Skin of body (tissue), 2 donors: ENCODE measurements around the gene KPNA6. TPM values are rescaled to one million over a fixed set of nuclear protein-coding genes. Genes with fewer than 3 reads are reported as not detected.
A peak's percentile ranks its signal among the peaks of the same experiment; 100 is the strongest.

Experiments
- DNase-seq: peaks from one replicate; lab custom pipeline; 2025; lab: John Stamatoyannopoulos, UW
- total RNA-seq: library from RNA; depleted of rRNA; stranded (reverse); fragments of >200 nt; gene quantifications from one replicate; pipeline ENCODE4 v1.2.3, GENCODE V29; 2014

Gene KPNA6
- total RNA-seq, 1 donor from 2014 or later: 22.6 TPM

DNA sequence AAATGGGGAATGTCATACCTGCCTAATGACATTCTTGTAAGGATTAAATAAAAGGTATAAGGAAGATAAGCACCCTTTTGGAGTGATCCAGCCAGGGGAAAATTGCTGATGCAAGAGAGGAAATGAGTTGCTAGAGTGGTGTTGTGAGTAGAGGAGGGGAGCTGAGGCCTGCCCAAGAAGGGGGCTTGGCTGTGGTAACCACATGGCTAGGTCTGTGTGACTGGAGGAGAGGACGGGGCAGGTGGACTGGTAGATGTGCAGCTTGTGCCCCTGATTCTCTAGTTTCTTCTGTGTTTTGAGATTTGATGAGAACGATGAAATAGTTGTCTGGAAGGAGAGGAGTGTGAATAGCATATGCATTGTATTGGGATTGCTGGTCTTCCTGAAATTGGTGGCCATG lies 78.2 kb downstream of the KPNA6 start:
- DNase-seq: no peak

DNA sequence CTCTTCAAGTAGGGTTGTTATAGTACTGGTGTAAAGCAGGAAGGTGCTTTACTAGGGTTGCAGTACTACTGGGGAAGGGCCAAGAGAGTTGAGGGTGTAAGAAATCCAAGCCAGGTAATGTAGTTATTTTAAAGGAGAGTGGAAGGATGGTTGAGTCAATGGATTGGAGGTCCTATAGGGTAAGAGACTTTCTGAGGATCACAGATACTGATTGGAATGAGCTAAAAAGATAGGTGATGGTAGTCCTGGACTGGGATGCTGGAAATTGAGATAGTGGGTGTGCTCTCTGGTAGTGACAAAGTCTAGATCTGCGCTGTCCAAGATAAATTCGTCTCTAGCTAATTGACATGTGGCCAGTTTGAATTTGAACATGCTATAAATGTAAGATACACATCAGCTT lies 78.6 kb downstream of the KPNA6 start:
- no peak for DNase-seq

DNA sequence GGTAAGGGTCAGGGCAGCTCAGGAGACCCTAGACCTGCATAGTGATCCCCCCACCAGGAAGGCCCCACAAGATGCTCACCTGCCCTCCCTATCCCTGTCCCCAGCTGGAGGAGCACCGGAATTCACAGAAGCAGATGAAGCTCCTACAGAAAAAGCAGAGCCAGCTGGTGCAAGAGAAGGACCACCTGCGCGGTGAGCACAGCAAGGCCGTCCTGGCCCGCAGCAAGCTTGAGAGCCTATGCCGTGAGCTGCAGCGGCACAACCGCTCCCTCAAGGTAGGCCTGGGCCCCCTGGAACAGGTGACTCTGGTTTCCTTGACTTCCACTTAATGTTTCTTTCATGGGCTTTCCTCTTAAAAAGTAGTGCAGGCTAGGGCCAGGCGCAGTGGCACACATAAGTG lies 80.0 kb downstream of the KPNA6 start:
- no peak for DNase-seq

DNA sequence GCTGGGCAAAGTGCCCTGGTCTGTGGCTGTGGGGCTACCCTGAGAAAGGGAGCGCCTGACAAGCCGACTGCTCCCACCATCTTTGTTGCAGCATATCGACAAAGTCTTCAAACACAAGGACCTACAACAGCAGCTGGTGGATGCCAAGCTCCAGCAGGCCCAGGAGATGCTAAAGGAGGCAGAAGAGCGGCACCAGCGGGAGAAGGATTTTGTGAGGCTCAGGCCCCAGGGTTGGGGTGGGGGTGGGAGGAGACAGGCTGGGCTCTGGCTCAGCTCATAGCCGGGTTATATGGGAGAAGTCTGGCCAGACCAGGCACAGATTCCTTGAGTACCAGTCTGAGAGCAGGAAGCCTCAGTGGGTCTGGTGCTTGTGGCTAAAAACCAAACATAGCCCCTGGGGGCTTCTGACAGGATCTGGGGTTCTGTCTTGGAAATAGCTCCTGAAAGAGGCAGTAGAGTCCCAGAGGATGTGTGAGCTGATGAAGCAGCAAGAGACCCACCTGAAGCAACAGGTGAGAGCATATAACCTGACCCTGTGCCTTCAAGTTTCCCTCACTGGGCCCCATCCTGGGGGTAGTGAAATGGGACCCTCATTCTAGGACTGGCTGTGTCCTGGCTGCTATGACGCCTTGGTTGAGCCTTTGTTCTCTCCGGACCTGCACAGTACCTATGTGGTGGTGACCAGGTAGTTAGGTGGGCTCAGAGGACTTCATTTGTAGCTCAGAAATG lies 84.5 kb downstream of the KPNA6 start:
- DNase-seq: no peak

- DNase-seq: no peak
Measured at GRCh38 chr1:32194984-32195383, 87.1 kb downstream of the KPNA6 start.

- DNase-seq: no peak
Measured at GRCh38 chr1:32195531-32195930, 87.7 kb downstream of the KPNA6 start.

- no peak for DNase-seq
Measured at GRCh38 chr1:32195972-32196823, 88.3 kb downstream of the KPNA6 start.

GRCh38 chr1:32197074-32197473 lies 89.2 kb downstream of the KPNA6 start:
- no peak for DNase-seq

DNA sequence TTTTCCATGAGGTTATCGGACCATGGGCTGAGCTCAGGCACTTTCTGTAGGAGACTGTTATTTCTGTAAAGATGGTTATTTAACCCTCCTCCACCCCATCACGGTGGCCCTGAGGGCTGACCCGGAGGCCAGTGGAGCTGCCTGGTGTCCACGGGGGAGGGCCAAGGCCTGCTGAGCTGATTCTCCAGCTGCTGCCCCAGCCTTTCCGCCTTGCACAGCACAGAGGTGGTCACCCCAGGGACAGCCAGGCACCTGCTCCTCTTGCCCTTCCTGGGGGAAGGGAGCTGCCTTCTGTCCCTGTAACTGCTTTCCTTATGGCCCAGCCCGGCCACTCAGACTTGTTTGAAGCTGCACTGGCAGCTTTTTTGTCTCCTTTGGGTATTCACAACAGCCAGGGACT lies 90.0 kb downstream of the KPNA6 start:
- no peak for DNase-seq

DNA sequence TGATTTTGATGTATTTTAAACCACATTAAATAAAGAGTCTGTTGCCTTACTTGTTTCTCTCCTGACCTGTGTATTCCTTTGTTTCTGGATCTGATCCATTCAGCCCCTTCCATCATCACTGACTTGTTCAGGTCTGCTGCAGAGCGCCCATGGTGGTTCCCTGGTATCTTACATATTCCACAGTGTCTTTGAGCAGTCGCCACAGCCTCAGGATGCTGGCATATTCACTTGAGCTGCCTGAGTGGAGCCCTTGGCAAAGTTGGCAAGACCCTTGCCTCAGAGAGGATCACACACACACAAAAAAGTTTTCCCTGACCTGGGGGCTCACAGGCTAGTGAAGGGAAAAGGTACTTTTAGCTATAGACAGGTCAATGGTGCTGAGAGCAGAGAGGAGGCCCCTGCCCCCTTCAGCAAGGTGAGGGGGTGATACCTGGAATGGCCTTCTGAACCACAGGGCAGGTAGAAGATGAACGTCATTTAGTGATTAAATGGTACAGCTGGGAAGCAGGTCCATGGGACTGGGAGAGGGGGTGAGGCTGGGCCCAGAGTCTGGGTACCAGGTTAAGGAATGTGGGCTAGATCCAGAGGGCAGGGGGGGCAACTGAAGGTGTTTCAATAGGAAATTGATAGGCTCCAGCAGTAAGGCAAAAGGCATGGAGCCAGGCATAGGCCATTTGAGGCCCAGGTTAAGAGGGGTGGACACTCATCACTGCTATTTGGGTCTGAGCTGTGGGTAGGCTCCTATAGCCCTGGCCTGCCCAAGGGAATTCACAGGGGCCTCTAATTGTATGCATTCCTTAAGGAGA lies 90.6 kb downstream of the KPNA6 start:
- no peak for DNase-seq

DNA sequence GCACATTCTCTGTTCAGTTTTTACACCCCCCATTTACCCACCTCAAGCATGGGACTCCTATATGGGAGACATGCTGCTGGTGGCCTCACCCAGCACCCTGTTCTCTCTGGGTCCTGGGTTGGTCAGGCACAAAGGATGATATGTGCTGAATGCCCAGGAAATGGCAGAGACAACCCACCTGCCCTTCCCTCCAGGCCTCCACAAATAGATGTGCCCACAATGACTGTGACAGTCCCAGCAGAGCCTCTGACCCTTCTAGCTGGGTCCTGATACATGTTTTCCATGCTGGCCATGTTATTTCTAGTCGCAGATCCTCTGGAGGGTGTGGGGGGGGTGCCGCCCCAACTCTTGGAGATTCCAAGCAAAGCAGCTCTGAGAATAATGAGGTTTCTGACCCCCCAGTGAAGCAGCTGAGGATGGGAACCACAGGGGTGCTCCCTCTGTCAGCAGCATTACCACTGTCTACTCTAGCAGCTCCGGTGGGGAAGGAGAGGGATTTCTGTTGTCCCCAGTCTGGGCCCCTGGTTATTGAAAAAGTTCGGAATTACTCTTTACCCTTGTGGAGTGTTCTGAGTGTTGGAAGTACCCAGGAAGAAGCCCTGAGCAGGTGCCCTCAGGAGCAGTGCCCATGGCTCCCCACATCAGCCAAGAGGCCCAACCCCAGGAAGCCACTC lies 91.3 kb downstream of the KPNA6 start:
- DNase-seq: no peak

GRCh38 chr1:32199717-32200072 lies 91.8 kb downstream of the KPNA6 start:
- no peak for DNase-seq

- peak; percentile 74 for DNase-seq
Measured at GRCh38 chr1:32200226-32201010, 92.6 kb downstream of the KPNA6 start, which contains the start of gene CCDC28B. Gene CCDC28B (plus strand): TSS chr1:32200595. CDS start chr1:32201936, 1,341 bp downstream.

DNA sequence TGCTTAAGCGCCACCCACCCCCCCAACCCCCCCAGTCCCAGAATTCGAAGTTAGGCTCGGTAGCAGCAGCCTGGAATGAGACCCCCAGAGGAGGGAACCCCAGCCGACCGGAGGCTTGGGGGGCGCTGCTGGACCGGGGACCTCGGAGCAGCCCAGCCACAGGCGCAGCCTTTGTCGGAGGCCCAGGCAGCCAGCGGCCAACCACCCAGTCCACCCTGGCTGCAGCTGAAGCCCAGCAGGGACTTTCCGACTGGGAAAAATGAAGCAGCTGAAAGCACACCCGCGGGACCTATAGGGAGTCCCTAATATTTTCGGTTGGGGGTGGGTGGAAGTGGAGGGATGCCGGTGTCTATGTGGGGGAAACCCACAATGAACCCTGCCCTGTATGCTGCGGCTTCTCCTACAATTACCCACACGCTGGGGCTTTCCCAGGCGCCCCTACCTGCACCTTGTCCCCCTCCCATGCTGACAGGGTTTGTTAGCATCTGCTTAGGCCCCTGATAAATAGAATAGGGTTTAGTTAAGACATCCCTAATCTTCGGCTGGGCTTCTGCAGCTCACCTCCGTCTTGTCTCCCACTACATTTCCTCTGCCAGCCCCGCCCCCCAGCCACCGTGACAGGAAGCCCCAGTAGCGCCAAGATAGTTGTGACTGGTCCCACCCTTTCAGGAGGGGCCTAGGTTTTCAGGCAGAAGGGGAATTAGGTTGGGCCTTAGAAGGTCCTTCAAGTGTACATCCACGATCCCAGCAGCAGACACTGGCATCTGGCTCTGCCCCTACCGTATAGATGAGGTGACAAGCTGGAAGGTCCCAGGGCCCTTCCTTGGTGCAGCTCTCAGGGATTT lies 93.4 kb downstream of the KPNA6 start:
- DNase-seq: peak; percentile 46

GRCh38 chr1:32204943-32205361 lies 97.1 kb downstream of the KPNA6 start:
- DNase-seq: no peak

DNA sequence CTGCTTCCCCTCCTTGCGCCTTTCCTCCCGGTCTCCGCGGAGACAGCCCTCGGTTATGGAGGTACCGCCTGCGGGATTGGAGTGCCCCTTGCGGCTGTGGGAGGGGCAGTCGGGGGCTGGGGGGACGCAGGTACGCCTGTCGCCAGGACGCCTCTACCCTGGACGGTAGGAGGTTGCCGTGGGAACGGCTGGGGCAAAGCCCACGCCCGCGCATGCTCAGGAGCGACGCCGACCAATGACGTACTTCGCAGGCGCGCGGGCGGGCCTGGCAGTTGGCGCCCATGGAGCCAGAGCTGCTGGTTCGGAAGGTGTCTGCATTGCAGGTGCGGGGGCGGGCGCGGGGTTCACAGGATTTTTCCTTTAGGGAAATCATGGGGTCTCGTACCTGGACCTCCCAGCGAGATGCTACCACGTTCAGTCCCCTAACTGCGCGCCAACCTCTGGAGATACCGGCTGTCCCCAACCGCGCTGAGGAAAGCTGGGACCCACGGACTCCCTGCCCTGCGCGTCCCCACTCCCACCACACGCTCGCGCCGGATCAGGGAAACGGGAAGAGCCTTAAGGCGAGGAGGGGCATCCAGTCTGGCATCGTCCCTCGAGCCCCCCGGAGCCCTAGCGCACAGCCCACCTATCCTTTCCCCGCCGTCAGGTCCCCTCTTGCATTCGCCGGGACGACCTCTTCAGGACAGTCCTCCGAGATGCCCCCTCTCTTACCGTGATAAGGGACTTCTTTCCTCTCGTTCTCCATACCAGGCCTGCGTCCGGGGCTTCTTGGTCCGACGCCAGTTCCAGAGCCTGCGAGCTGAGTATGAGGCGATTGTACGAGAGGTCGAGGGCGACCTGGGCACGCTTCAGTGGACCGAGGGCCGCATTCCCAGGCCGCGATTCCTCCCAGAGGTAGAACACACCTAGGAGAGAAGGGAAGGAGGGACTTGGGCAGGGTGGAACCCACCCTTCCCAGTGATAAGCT lies 97.8 kb downstream of the KPNA6 start, which contains the start of gene IQCC:
Gene IQCC (plus strand): TSS at position 271 of the 970 bp plus-strand sequence. CDS start 11 bp downstream, at position 282.
- DNase-seq: peak; percentile 81

- DNase-seq: no peak
Measured at GRCh38 chr1:32208469-32208868, 100.6 kb downstream of the KPNA6 start.

- DNase-seq: no peak
Measured at GRCh38 chr1:32208891-32209328, 101.1 kb downstream of the KPNA6 start, which contains the start of gene DCDC2B. Gene DCDC2B (plus strand): TSS chr1:32209089. CDS start chr1:32209094, 5 bp downstream.
